GM23338 (cell line): Measurements from ENCODE around the gene THRB. TPM values are rescaled to one million over a fixed set of nuclear protein-coding genes. Genes with fewer than 3 reads are reported as not detected.

Source experiments
- ATAC-seq: fragments of 200-7000 bp; cut with Tn5 transposase; 3 replicates; pipeline ENCODE4 v1.9.1; 2020
- DNase-seq: peaks from one replicate; pipeline ENCODE4 v3.0.0-alpha.2; 2015; ENCODE audit warnings: low spot score
- H2AFZ ChIP-seq: fragments of 200-600 bp; sonication (generic); 2 replicates; pipeline ENCODE4 v1.8.0; 2016; ENCODE audit warnings: antibody characterized with exemption, mild to moderate bottlenecking, moderate library complexity
- H3F3A ChIP-seq: fragments of 200-600 bp; sonication (generic); replicated peaks from 2 replicates; pipeline ENCODE4 v1.8.0; 2017; ENCODE audit warnings: antibody characterized with exemption, mixed run types, low read depth
- H3K27ac ChIP-seq: fragments of 200-600 bp; sonication (generic); 2 replicates; pipeline ENCODE4 v1.6.1; 2016; ENCODE audit warnings: low read depth
- H3K27me3 ChIP-seq: fragments of 200-600 bp; sonication (generic); 2 replicates; pipeline ENCODE4 v1.8.0; 2016; ENCODE audit warnings: mild to moderate bottlenecking, mixed run types, moderate library complexity; ENCODE audit not compliant: insufficient read depth
- H3K36me3 ChIP-seq: fragments of 200-600 bp; sonication (generic); 2 replicates; pipeline ENCODE4 v1.8.0; 2016; ENCODE audit warnings: mild to moderate bottlenecking; ENCODE audit not compliant: insufficient read depth
- H3K4me1 ChIP-seq: fragments of 200-600 bp; sonication (generic); 2 replicates; pipeline ENCODE4 v1.8.0; 2016; ENCODE audit warnings: mild to moderate bottlenecking, moderate library complexity; ENCODE audit not compliant: insufficient read depth
- H3K4me2 ChIP-seq: fragments of 200-600 bp; sonication (generic); 2 replicates; pipeline ENCODE4 v1.7.1; 2017; ENCODE audit warnings: mixed run types
- H3K4me3 ChIP-seq: fragments of 200-600 bp; sonication (generic); 2 replicates; pipeline ENCODE4 v1.6.1; 2016; ENCODE audit warnings: mixed run types
- H3K79me2 ChIP-seq: fragments of 200-600 bp; sonication (generic); replicated peaks from 2 replicates; pipeline ENCODE4 v1.8.0; 2017; ENCODE audit warnings: mild to moderate bottlenecking; ENCODE audit not compliant: insufficient read depth
- H3K9me2 ChIP-seq: fragments of 200-600 bp; sonication (generic); 2 replicates; pipeline ENCODE4 v1.8.0; 2017; ENCODE audit not compliant: insufficient read depth
- H4K20me1 ChIP-seq: fragments of 200-600 bp; sonication (generic); replicated peaks from 2 replicates; pipeline ENCODE4 v1.8.0; 2017; ENCODE audit warnings: mild to moderate bottlenecking; ENCODE audit not compliant: insufficient read depth
- H3K27ac Mint-ChIP-seq: 2 replicates; pipeline ENCODE4 v1.8.0; 2020; ENCODE audit warnings: inconsistent platforms, mild to moderate bottlenecking, moderate library complexity, mixed read lengths
- H3K27me3 Mint-ChIP-seq: 3 replicates; pipeline ENCODE4 v1.8.0; 2022; ENCODE audit warnings: low read depth, mild to moderate bottlenecking, moderate library complexity, mixed read lengths, inconsistent platforms; ENCODE audit not compliant: insufficient read depth, poor library complexity
- H3K36me3 Mint-ChIP-seq: 3 replicates; pipeline ENCODE4 v1.8.0; 2021; ENCODE audit warnings: low read depth, mild to moderate bottlenecking, inconsistent platforms, moderate library complexity, mixed read lengths
- H3K4me1 Mint-ChIP-seq: 3 replicates; pipeline ENCODE4 v1.8.0; 2020; ENCODE audit warnings: mild to moderate bottlenecking, inconsistent platforms, mixed read lengths
- H3K4me3 Mint-ChIP-seq: 3 replicates; pipeline ENCODE4 v1.8.0; 2021; ENCODE audit warnings: moderate library complexity, mild to moderate bottlenecking, inconsistent platforms, mixed read lengths
- H3K9me3 Mint-ChIP-seq: 3 replicates; pipeline ENCODE4 v1.8.0; 2020; ENCODE audit warnings: moderate library complexity, mild to moderate bottlenecking, inconsistent platforms, mixed read lengths
- CREB1 ChIP-seq: fragments of 250-450 bp; sonication (Bioruptor Pico); IDR thresholded peaks from 2 replicates; pipeline ENCODE4 v1.5.0; 2020; ENCODE audit warnings: low read depth, mild to moderate bottlenecking, moderate library complexity
- CTCF ChIP-seq, 2 experiments: fragments of 200-600 bp in 1 of 2; sonication (generic) in 1 of 2; conservative IDR thresholded peaks; 2 replicates each; pipeline versions ENCODE4 v1.5.1 to v1.6.1; 2016 to 2017; ENCODE audit warnings: antibody characterized with exemption in 2 of 2, low read depth in 2 of 2, mild to moderate bottlenecking in 2 of 2, moderate library complexity in 1 of 2
- ETS1 ChIP-seq: IDR thresholded peaks from 2 replicates; pipeline ENCODE4 v1.6.1; 2016; ENCODE audit warnings: antibody characterized with exemption
- EZH2 ChIP-seq: fragments of 200-600 bp; sonication (generic); IDR thresholded peaks from one replicate; pipeline ENCODE4 v1.8.0; 2017; ENCODE audit warnings: antibody characterized with exemption, mild to moderate bottlenecking, low read depth; ENCODE audit not compliant: unreplicated experiment
- EZH2phosphoT487 ChIP-seq: fragments of 200-600 bp; sonication (generic); IDR thresholded peaks from one replicate; pipeline ENCODE4 v1.8.1; 2018; ENCODE audit warnings: antibody characterized with exemption; ENCODE audit not compliant: unreplicated experiment
- JUNB ChIP-seq: IDR thresholded peaks from one replicate; pipeline ENCODE4 v1.6.1; 2016; ENCODE audit warnings: antibody characterized with exemption; ENCODE audit not compliant: unreplicated experiment
- NANOG ChIP-seq: IDR thresholded peaks from 2 replicates; pipeline ENCODE4 v1.6.1; 2016; ENCODE audit warnings: antibody characterized with exemption, borderline replicate concordance
- POLR2AphosphoS5 ChIP-seq: IDR thresholded peaks from 2 replicates; pipeline ENCODE4 v1.6.1; 2016; ENCODE audit warnings: antibody characterized with exemption, low read depth
- REST ChIP-seq: IDR thresholded peaks from one replicate; pipeline ENCODE4 v1.6.1; 2018; ENCODE audit warnings: antibody characterized with exemption; ENCODE audit not compliant: unreplicated experiment
- STAT1 ChIP-seq: IDR thresholded peaks from one replicate; pipeline ENCODE4 v1.6.1; 2016; ENCODE audit warnings: antibody characterized with exemption; ENCODE audit not compliant: unreplicated experiment
- ZNF114 ChIP-seq: fragments of 250-450 bp; sonication (Bioruptor Pico); IDR thresholded peaks from 2 replicates; pipeline ENCODE4 v1.5.0; 2020; ENCODE audit warnings: mild to moderate bottlenecking, moderate library complexity
- ZNF331 ChIP-seq: fragments of 250-450 bp; sonication (Bioruptor Pico); IDR thresholded peaks from 2 replicates; pipeline ENCODE4 v1.5.0; 2020; ENCODE audit warnings: low read depth, mild to moderate bottlenecking, moderate library complexity
- ZNF462 ChIP-seq: fragments of 250-450 bp; sonication (Bioruptor Pico); IDR thresholded peaks from 2 replicates; pipeline ENCODE4 v1.5.0; 2020; ENCODE audit warnings: mild to moderate bottlenecking, moderate library complexity
- polyA plus RNA-seq: library from polyadenylated mRNA; unstranded; fragments of >200 nt; fragmentation: Nextera tagmentation; extraction: Ambion mirVana; gene quantifications from 2 replicates; pipeline ENCODE4 v1.2.1, GENCODE V29; 2016
- total RNA-seq: library from RNA; depleted of rRNA; stranded (reverse); fragments of >200 nt; shearing (Covaris generic); gene quantifications from 2 replicates; pipeline ENCODE4 v1.2.3, GENCODE V29; 2014

THRB gene
- total and polyA plus RNA-seq, 2 experiments from 2014 or later: 1.7 to 3.2 TPM

- no peaks in the 10 kb centered on the region for H3K4me1 ChIP-seq
- no peak overlapping the region for H3K4me2 ChIP-seq
- H3F3A ChIP-seq: no peaks in the 10 kb centered on the region
- 0 out of 2 replicates have a peak overlapping the region, but pooled peaks have one; percentile 3 for H3K27ac ChIP-seq
- Mint-ChIP-seq H3K27ac (no peak overlapping the region), H3K4me3 (no peak overlapping the region), H3K36me3 (no peaks in the 10 kb centered on the region), H3K27me3 (no peaks in the 10 kb centered on the region), H3K9me3 (no peaks in the 10 kb centered on the region), H3K4me1 (no peaks in the 10 kb centered on the region)
- no peak overlapping the region for H2AFZ ChIP-seq
- ATAC-seq (no peak), DNase-seq (no peak)
- no peaks in the 10 kb centered on the region for H3K9me2 ChIP-seq
- H3K4me3 ChIP-seq: no peak overlapping the region
- H3K27me3 ChIP-seq: no peaks in the 10 kb centered on the region
- H3K79me2 ChIP-seq: no peaks in the 10 kb centered on the region
- no peaks in the 10 kb centered on the region for H4K20me1 ChIP-seq
- no peak for TF ChIP-seq ZNF331 (CRISPR knock-in tag)
- TF ChIP-seq NANOG: no peak
- TF ChIP-seq STAT1: no peak
- TF ChIP-seq EZH2: no peak
- TF ChIP-seq POLR2AphosphoS5: no peak
- TF ChIP-seq EZH2phosphoT487: no peak
- no peak for TF ChIP-seq REST
- no peak for TF ChIP-seq JUNB
- TF ChIP-seq ZNF114 (CRISPR knock-in tag): no peak
- TF ChIP-seq ZNF462: no peak
- no peak for TF ChIP-seq ETS1
- TF ChIP-seq CREB1 (CRISPR knock-in tag): no peak
- TF ChIP-seq CTCF (conservative IDR thresholded peaks at IDR 0.05; ENCODE audit: low read depth in 2 of 2): no peak
- no peaks in the 10 kb centered on the region for H3K36me3 ChIP-seq
Observed at GRCh38 chr3:24129549-24129948, 365.1 kb downstream of the THRB start.
